Vagina (tissue), 2 donors: ENCODE measurements around the gene MSH3.

Source experiments
- POLR2A ChIP-seq, 2 donors: fragments of 450-650 bp; IDR thresholded peaks; one replicate each; pipeline ENCODE4 v1.6.1; 2017; ENCODE audit warnings: antibody characterized with exemption in 2 of 2, mild to moderate bottlenecking in 2 of 2, moderate library complexity in 2 of 2
- POLR2AphosphoS5 ChIP-seq, 2 donors: sonication (generic); formaldehyde crosslinking; IDR thresholded peaks; one replicate each; pipeline ENCODE4 v1.9.0; 2017; ENCODE audit warnings: antibody characterized with exemption in 2 of 2, mild to moderate bottlenecking in 2 of 2, low read depth in 1 of 2; ENCODE audit not compliant: insufficient read depth in 1 of 2
- TF ChIP-seq, protein P1 (sequence below), 3 experiments: fragments of 450-650 bp in 2 of 3; fragments of 200-600 bp in 1 of 3; sonication (generic) in 1 of 3; IDR thresholded peaks; one replicate each; pipeline ENCODE4 v1.5.1; 2017 to 2019; ENCODE audit warnings: antibody characterized with exemption in 3 of 3, mild to moderate bottlenecking in 2 of 3, moderate library complexity in 2 of 3

- TF ChIP-seq, protein P1, sequence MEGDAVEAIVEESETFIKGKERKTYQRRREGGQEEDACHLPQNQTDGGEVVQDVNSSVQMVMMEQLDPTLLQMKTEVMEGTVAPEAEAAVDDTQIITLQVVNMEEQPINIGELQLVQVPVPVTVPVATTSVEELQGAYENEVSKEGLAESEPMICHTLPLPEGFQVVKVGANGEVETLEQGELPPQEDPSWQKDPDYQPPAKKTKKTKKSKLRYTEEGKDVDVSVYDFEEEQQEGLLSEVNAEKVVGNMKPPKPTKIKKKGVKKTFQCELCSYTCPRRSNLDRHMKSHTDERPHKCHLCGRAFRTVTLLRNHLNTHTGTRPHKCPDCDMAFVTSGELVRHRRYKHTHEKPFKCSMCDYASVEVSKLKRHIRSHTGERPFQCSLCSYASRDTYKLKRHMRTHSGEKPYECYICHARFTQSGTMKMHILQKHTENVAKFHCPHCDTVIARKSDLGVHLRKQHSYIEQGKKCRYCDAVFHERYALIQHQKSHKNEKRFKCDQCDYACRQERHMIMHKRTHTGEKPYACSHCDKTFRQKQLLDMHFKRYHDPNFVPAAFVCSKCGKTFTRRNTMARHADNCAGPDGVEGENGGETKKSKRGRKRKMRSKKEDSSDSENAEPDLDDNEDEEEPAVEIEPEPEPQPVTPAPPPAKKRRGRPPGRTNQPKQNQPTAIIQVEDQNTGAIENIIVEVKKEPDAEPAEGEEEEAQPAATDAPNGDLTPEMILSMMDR (IDR thresholded peaks at IDR 0.05) = no peak
- TF ChIP-seq POLR2A (IDR thresholded peaks at IDR 0.05) = no peak
- no peak for TF ChIP-seq POLR2AphosphoS5 (IDR thresholded peaks at IDR 0.05; ENCODE audit: insufficient read depth in 1 of 2, low read depth in 1 of 2)
Measured at GRCh38 chr5:80919678-80920196, 265.3 kb downstream of the MSH3 start.
